Measurements from ENCODE around the gene ARGLU1. TPM values are rescaled to one million over a fixed set of nuclear protein-coding genes. Genes with fewer than 3 reads are reported as not detected.

The ARGLU1 gene
- total RNA-seq, 1 donor from 2014 or later, result 91.5 TPM

DNA sequence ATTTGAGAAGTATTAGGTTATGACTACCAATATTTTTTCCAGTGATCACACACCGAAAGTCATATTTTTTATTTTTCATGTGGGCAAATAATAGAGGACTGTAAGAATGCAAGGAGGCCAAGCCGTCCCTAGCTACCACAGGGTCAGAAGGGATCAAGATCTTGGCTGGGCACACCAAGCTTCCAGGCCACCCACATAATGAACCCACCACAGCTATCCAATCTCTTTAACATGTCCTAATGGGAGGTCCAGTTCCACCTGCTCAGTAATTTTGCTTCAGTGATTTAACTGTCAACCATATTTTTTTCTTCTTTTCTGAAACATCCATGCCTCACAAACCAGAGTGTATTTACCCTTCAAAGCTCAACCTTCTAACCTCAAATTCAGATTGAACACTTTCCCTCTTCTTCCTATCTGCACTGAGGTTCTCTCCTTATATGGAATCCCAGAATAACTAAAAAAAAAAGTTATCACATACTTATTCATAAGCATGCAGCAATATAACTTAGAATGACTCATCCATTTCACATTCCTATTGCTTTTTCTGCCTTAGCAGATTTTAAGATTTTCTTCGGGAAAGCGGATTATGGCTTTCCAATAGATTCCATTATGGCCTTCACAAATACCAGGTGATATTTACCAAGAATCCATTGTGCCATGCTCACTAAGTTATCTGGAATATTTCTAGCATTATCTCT lies 12.2 kb downstream of the ARGLU1 start:
- intact Hi-C loops (cut with micrococcal nuclease), result no loop called here
- Mint-ChIP-seq H3K9me3 (no peaks in the 10 kb centered on the region), H3K27me3 (ENCODE audit: insufficient read depth) (no peaks in the 10 kb centered on the region), H3K36me3 (ENCODE audit: low read depth) (peaks cover 52% of the 10 kb centered on the region), H3K4me1 (ENCODE audit: low read depth) (peaks cover 47% of the 10 kb centered on the region), H3K4me3 (no peak overlapping the region), H3K27ac (peak overlapping the region; percentile 18)
- no peak for DNase-seq (ENCODE audit: low spot score)

DNA sequence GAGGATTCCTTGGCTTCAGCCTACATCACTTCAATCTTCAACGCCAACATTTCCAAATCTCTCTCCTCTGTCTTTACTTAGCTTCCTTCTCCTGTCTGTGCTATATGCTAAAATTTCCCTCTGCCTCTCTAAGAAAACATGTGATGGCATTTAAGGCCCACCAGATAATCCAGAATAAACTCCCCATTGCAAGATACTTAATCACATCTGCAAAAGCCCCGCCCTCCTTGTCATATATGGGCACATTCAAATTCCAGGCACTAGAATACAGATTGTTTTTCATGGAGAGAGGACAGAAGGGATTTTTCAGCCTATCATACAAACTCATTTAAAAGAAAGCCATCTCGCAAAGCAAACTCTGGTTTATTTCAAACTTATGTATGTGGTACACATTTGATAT lies 16.2 kb downstream of the ARGLU1 start:
- H3K27ac Mint-ChIP-seq, result peak overlapping the region; percentile 27
- H3K4me3 Mint-ChIP-seq, result no peak overlapping the region
- intact Hi-C loops (cut with micrococcal nuclease), result loop anchor here (1.0 to 2.0 kb wide), 2 partner anchors 9 to 13 kb away; no protein-coding TSS in a partner anchor

DNA sequence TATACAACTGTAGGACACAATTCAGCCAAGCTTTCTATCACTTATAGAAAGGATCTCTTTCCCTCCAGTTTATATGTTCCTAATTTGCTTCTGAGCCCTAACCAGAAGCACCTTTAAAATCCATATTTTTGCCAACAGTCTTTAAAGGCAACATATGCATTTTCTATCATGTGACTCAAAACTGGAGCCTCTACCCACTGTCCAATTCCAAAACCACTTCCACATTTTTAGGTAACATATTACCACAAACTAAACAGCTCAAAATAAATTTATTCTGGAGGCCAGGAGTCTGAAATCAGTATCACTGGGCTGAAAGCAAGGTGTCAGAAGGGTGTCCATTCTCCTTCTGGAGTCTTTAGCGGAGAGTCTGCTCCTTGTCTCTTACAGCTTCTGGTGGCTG lies 16.6 kb downstream of the ARGLU1 start:
- no peak overlapping the region for H3K4me3 Mint-ChIP-seq
- H3K27me3 Mint-ChIP-seq (ENCODE audit: insufficient read depth), result no peaks in the 10 kb centered on the region
- no peak overlapping the region for H3K27ac Mint-ChIP-seq
- peaks cover 42% of the 10 kb centered on the region for H3K4me1 Mint-ChIP-seq (ENCODE audit: low read depth)
- DNase-seq (ENCODE audit: low spot score), result no peak
- peaks cover 40% of the 10 kb centered on the region for H3K36me3 Mint-ChIP-seq (ENCODE audit: low read depth)
- no peaks in the 10 kb centered on the region for H3K9me3 Mint-ChIP-seq
- intact Hi-C loops (cut with micrococcal nuclease), result loop anchor here (1.0 to 2.0 kb wide), 2 partner anchors 9 to 13 kb away; no protein-coding TSS in a partner anchor

More for the DNA sequence above, 16.2 kb downstream of the ARGLU1 start:
- no peak for DNase-seq (ENCODE audit: low spot score)
- peaks cover 44% of the 10 kb centered on the region for H3K4me1 Mint-ChIP-seq (ENCODE audit: low read depth)
- peaks cover 44% of the 10 kb centered on the region for H3K36me3 Mint-ChIP-seq (ENCODE audit: low read depth)
- H3K27me3 Mint-ChIP-seq (ENCODE audit: insufficient read depth), result no peaks in the 10 kb centered on the region
- no peaks in the 10 kb centered on the region for H3K9me3 Mint-ChIP-seq

DNA sequence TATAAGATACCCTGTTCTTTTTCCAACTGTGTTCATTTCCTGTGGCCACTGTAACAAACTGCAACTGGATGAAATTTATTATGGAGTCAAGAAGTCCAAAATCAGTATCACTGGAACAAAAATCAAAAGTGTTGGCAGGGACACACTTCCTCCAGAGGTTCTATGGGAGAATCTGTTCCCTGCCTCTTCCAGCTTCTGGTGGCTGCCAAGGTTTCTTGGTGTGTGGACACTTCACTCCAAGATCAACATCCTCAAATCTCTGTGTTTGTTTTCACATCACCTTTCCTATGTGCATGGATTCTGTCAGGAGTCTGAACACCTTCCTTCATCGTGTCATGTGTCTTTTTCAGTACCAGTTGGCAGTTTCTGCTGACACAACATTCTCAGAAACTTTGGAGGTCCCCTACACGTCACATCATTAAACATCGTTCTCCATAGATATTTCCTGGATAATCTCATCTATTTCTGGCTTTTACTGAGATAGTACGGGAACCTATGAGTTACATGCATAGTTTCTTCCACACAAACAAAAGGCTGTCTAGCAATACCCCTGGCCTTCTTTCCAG lies 17.3 kb downstream of the ARGLU1 start:
- Mint-ChIP-seq H3K4me1 (ENCODE audit: low read depth) (peaks cover 35% of the 10 kb centered on the region), H3K4me3 (no peak overlapping the region), H3K27ac (no peak overlapping the region), H3K36me3 (ENCODE audit: low read depth) (peaks cover 33% of the 10 kb centered on the region), H3K27me3 (ENCODE audit: insufficient read depth) (no peaks in the 10 kb centered on the region), H3K9me3 (no peaks in the 10 kb centered on the region)
- intact Hi-C loops (cut with micrococcal nuclease), result loop anchor here (1.0 to 2.0 kb wide), 2 partner anchors 10 to 14 kb away; no protein-coding TSS in a partner anchor
- no peak for DNase-seq (ENCODE audit: low spot score)

DNA sequence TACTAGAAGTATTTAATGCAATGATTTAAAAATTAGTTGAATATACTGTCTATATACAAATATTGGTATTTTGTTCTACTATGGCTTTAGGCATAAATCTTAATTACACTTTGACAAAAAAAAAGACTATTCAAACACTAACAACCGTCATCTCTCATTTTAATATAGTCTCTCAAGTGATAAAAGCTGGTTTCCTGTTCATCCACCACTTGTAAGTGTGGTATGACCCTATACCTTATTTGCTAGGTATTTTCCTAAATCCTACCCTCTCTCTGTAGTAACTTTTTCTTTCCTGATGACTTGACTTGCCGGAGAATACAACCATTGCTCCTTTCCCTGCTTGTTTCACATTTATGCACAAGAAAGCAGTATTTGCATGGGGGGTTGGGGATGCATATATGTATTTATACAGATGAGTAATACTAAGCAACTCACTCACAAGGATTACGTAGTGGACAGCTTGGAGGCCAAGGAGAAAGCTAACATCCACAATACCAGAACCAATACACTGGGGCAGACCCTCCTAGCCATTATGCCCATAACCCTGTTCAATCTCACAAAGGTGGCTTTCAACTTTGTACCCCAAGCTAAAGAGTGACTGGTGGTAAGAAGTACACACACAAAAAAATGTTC lies 19.8 kb downstream of the ARGLU1 start:
- Mint-ChIP-seq H3K4me3 (no peak overlapping the region), H3K27ac (no peak overlapping the region), H3K9me3 (no peaks in the 10 kb centered on the region), H3K36me3 (ENCODE audit: low read depth) (peaks cover 19% of the 10 kb centered on the region), H3K4me1 (ENCODE audit: low read depth) (peaks cover 23% of the 10 kb centered on the region), H3K27me3 (ENCODE audit: insufficient read depth) (no peaks in the 10 kb centered on the region)
- intact Hi-C loops (cut with micrococcal nuclease), result no loop called here
- no peak for DNase-seq (ENCODE audit: low spot score)

DNA sequence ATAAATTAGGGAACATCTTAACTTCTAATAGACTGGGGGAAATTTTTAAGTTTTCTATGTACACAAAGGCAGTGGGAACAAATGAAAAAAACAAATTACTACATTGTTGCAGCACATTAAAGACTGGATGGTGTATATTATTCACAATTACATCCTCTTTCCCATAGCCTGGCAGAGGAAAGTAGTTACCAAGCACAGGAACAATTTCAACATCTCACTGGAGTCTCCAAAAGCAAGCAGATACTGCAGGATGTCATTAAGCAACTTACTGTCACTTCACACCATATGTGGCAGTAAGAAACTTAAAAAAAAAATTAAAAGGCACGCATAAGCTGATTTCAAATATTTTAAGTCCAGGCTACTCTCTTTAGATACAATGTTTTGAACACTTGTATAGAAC lies 26.1 kb downstream of the ARGLU1 start:
- Mint-ChIP-seq H3K27ac (no peak overlapping the region), H3K4me3 (no peak overlapping the region), H3K27me3 (ENCODE audit: insufficient read depth) (peaks cover 3% of the 10 kb centered on the region), H3K4me1 (ENCODE audit: low read depth) (no peaks in the 10 kb centered on the region), H3K36me3 (ENCODE audit: low read depth) (peaks cover 7% of the 10 kb centered on the region), H3K9me3 (no peaks in the 10 kb centered on the region)
- intact Hi-C loops (cut with micrococcal nuclease), result no loop called here
- DNase-seq (ENCODE audit: low spot score), result no peak

DNA sequence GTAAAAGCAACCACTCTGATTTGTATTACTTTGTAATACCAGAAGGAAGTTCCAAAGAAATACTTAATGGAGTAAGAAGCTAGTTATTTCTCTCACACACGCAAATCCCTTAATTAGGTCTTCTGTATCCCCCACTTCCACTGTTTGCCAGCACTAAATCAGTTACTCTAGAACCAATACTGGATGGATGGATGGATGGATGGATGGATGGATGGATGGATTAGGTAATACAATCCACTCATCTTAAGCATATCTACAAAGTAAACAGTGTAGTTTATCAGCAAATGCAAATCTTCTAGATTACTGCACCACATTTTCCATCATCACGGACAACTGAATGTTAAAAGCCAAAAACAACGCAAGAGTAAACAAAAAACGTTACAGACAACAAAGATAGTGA lies 27.3 kb downstream of the ARGLU1 start:
- intact Hi-C loops (cut with micrococcal nuclease), result no loop called here
- H3K27me3 Mint-ChIP-seq (ENCODE audit: insufficient read depth), result peaks cover 8% of the 10 kb centered on the region
- peaks cover 7% of the 10 kb centered on the region for H3K36me3 Mint-ChIP-seq (ENCODE audit: low read depth)

DNA sequence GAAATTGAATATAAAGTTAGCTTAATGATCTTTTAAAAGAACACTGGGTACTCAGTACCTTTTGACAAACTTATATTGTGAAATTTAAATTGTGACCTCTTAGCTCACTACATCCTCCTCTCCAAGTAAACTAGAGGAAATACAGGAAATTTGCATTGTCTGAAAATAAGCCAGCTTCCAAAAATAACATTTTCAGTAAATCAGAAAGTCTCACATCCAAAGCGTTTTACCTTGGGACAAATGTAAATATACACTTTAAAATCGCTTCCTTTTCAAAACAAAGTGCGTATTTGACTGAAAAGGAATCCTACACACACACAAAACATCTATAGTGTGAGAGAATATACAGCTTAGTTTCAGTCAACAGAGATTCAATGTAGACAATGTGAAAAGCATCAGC lies 30.4 kb downstream of the ARGLU1 start:
- no peak for DNase-seq (ENCODE audit: low spot score)
- Mint-ChIP-seq H3K4me1 (ENCODE audit: low read depth) (peaks cover 17% of the 10 kb centered on the region), H3K27me3 (ENCODE audit: insufficient read depth) (peaks cover 24% of the 10 kb centered on the region), H3K27ac (no peak overlapping the region), H3K36me3 (ENCODE audit: low read depth) (peaks cover 9% of the 10 kb centered on the region), H3K9me3 (no peaks in the 10 kb centered on the region), H3K4me3 (peak overlapping the region; percentile 26)
- intact Hi-C loops (cut with micrococcal nuclease), result loop anchor here (2.0 to 10.0 kb wide), 4 partner anchors 1023 to 1765 kb away; no protein-coding TSS in a partner anchor

More for the DNA sequence above, 27.3 kb downstream of the ARGLU1 start:
- Mint-ChIP-seq H3K4me3 (no peak overlapping the region), H3K4me1 (ENCODE audit: low read depth) (peaks cover 7% of the 10 kb centered on the region), H3K27ac (no peak overlapping the region), H3K9me3 (no peaks in the 10 kb centered on the region)
- no peak for DNase-seq (ENCODE audit: low spot score)

DNA sequence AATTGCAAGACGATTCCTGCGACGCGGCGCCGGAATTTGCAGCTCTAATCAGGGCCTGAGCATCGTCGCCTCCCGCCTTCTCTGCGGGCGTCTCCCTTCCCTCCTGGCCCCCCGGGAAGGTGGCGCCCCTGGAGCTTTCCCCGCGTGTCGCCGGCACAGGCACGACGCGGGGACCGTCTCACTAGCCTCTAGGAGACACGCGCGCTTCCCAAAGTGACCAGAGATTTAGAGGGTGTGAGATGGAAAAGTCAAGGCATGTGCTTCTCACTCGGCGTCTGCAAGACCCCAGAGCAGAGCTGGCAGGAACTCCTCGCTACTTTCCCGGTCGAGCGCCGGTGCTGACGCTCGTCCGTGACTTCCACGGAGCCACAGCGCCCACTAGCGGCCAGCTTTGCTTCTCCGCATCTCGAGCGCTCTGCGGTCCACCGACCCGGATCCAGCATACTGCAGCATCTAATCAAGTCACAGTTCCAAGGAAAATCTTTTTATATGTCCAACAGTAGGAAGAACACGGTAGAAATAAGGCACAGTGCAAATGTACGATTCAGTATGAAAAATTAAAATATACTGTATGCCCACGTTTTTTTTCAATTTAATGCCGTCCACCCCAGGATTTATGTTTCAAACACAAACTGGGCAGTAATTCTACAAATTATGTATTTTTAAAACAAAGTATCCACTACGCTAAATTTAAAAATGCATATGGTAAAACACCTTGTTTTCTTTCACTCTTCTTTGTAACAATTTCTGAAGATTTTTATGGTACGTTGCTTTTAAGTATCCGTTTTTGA lies 31.5 kb downstream of the ARGLU1 start:
- H3K4me1 Mint-ChIP-seq (ENCODE audit: low read depth), result peaks cover 18% of the 10 kb centered on the region
- H3K36me3 Mint-ChIP-seq (ENCODE audit: low read depth), result peaks cover 9% of the 10 kb centered on the region
- H3K27me3 Mint-ChIP-seq (ENCODE audit: insufficient read depth), result peaks cover 32% of the 10 kb centered on the region
- intact Hi-C loops (cut with micrococcal nuclease), result loop anchor here (1.0 to 10.0 kb wide), 5 partner anchors 453 to 1764 kb away; no protein-coding TSS in a partner anchor
- no peaks in the 10 kb centered on the region for H3K9me3 Mint-ChIP-seq
- H3K27ac Mint-ChIP-seq, result peak overlapping the region; percentile 84
- DNase-seq (ENCODE audit: low spot score), result peak; percentile 74
- peak overlapping the region; percentile 93 for H3K4me3 Mint-ChIP-seq

DNA sequence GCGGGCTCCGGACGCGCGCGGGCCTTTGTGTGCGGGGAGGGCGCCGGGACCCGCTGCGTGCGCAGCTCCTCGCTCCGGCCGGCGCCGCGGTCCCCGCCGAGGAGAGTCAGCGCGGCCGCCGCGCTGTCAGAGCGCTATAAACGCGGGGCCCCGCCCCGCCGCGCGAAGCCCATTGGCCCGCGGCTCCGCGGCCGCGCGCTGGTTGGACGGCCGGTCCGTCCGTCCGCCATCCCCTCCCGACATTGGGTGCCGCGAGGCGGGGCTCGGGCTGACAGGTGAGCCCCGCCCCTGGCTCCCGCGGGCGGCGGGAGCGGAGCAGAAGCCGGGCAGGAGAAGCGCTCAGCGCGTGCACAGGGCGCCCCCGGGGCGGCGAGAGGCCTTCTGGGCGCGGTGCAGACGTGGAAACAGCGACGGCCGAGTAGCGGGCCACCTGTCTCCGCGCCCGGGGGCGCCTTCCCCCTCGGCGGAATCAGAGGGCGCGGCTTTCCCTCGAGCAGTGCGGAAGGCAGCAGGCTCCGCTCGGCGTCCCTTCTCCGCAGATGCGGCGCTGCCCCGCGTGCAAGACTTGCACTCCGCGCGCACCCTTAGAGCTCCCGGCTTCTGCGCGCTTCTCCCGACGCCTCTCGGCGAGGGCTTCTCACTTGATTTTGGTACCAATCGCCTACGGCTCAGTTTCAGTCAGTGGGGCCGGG lies 32.2 kb downstream of the ARGLU1 start, which contains the start of gene EFNB2:
TSS of gene EFNB2 (minus strand) at position 111 of the 692 bp plus-strand sequence. CDS start 698 bp downstream, outside the sequence.
- H3K9me3 Mint-ChIP-seq, result no peaks in the 10 kb centered on the region
- H3K4me3 Mint-ChIP-seq, result peak within 1 kb of the TSS; percentile 93
- DNase-seq (ENCODE audit: low spot score), result peak; percentile 86
- intact Hi-C loops (cut with micrococcal nuclease), result loop anchor here (1.0 to 10.0 kb wide), 8 partner anchors 33 to 1763 kb away; partner anchors contain the start of gene ARGLU1
- H3K4me1 Mint-ChIP-seq (ENCODE audit: low read depth), result peaks cover 18% of the 10 kb centered on the region
- peaks cover 6% of the 10 kb centered on the region for H3K36me3 Mint-ChIP-seq (ENCODE audit: low read depth)
- peaks cover 38% of the 10 kb centered on the region for H3K27me3 Mint-ChIP-seq (ENCODE audit: insufficient read depth)
- H3K27ac Mint-ChIP-seq, result peak within 1 kb of the TSS; percentile 84

DNA sequence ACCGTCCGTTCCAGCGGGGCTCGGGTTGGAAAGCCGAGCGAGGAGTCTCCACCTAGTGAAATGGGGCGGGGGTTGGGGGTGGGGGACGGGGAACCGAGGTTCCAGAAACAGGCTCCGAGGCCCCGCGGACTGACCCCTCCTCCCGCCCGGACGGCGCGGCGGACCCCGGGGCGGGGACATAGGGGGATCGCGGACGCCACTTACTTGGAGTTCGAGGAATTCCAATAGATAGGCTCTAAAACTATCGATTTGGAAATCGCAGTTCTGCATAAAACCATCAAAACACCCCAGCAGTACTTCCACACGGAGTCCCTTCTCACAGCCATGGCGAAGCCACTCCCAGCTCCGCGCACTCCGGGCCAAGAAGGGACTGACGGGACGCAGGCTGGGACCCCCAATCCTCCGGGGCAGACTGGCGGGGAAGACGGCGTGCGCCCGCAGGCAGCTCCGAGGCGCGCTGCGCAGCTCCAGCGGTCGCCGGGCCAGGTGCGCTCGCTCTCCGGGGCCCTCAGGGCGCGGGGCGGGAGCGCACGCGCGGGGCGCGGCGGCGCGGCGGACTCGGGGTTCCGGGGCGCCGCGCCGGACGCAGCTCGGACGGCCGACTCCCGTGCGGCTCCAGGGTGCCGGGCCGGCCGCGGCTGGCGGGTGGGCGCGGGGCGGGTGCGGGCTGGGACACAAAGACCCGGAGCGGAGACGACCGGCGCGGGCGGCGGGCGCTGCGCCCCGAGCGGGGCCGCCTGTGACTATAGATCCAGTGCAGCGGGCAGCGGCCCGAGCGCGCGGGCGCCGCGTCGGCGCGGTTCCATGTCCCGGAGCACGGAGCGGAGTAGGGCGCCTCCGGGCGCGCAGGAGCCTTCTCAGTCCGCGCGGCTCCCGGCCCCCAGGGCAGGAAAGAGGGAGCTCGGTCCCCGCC lies 33.0 kb downstream of the ARGLU1 start:
- Mint-ChIP-seq H3K4me1 (ENCODE audit: low read depth) (peaks cover 18% of the 10 kb centered on the region), H3K4me3 (peak overlapping the region; percentile 80), H3K27me3 (ENCODE audit: insufficient read depth) (peaks cover 45% of the 10 kb centered on the region), H3K27ac (no peak overlapping the region), H3K9me3 (no peaks in the 10 kb centered on the region), H3K36me3 (ENCODE audit: low read depth) (peaks cover 2% of the 10 kb centered on the region)
- intact Hi-C loops (cut with micrococcal nuclease), result loop anchor here (1.0 to 10.0 kb wide), 7 partner anchors 33 to 1400 kb away; partner anchors contain the start of gene ARGLU1
- DNase-seq (ENCODE audit: low spot score), result no peak
